ENCODE data around the gene WNK4. TPM values are rescaled to one million over a fixed set of nuclear protein-coding genes. Genes with fewer than 3 reads are reported as not detected.

The WNK4 gene
- polyA plus RNA-seq, 5 donors, result 0.82 to 2.1 (median 1.6) TPM

DNA sequence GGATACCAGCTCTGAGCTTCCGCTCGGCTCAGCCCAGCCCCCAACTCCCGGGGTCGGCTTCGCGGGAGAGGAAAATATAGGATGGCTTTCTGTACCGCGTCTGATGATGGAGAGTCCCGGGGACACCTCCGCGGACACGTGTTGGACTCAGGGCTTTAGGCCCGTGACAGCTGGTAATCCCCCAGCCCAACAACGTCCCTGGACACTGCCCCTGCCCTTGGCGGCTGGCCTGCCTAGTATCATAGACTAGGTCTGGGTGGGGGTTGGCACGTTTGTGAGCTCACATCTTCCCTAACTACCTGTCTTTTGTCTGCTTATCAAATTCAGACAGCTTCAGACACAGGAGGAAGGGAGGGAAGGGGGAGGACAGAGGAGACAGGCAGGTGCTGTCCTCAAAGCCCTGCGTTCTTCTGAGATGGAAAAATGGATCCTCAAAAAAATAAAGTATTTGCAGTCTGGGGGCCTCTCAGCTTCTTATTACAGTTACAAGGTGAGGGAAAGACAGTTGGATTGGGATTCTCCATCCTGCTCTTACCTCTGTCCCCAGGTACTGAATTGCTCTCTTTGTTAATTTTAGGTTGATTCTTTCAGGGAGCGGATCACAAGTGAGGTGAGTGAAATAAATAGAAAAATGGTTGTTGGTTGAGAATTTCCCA is 53.5 kb downstream of the WNK4 start:
- no peak for DNase-seq

DNA sequence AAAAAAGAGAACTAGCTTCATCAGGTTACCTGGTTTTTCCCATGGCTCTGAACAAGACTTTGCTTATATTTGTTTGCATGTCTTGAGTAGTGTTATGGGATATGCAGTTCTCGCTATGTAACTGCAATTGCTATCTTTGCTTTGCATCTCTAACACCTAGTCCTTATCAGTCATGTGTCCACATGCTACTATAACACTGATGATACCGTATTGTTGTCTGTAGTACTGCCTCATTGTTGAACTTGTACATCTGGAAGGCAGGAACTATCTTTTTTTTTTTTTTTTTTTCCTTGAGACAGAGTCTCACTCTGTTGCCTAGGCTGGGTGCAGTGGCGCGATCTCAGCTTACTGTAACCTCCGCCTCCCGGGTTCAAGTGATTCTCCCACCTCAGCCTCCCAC is 55.3 kb downstream of the WNK4 start:
- DNase-seq, result no peak

DNA sequence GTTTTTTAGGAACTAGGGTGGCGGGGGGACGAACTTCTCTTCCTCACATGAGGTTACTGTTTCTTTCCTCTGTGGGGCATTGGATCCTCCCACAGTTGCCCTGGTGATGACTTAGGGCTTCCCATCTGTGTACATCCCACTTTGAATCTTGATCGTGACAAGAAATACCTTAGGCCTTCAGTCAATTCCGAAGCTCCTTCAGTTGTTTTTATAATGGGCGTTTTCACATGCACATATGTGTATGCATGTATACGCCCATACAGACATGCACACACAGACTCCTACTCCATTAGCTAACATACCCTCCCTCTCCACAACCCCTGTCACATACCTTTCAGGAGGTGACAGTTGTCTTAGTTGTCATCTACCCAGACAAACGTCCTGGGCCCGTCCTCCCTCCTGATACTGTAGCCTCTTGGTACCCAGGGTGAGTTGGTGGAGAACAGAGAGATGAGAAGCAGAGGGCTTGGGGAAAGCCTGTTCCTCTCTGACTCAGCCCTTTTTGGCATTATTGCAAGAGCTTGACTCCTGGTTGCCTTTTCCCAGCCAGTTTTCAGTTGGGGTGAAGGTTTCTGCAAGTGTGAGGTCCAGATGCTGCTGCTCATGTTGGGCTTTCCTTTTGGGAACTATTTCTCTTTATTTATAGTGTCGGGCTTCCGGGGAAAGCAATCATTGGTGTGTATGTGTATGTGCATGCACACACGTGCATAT is 61.7 kb downstream of the WNK4 start:
- no peak for DNase-seq

DNA sequence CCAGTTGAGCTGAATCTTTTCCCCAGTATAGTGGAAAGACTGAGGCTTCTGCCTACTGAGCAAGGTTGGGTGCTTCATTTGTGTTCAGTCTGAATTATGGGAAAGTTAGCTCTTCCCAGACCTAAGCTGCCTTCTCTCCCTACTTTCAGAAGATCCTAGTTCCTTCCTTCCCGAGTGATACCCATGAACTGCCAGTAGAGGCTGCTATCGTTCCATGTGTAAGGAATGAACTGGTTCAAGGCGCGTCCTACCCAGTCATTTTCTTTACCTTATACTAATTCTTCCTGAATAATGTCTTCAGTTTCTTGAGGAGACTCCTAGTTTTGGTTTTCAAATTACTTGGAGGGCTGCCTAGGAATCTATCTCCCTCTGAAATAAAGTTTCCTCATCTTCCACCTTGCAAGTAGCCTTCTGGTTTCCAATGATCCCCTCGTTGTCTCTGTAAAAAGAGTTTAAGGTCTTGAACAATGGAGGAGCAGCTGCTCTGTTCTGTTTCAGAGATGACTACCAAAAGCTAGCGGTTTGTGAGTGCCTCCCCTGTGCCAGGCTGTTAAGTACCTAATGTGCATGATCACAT is 63.0 kb downstream of the WNK4 start:
- peak in 1 of 2 donors; percentile 61 for DNase-seq

DNA sequence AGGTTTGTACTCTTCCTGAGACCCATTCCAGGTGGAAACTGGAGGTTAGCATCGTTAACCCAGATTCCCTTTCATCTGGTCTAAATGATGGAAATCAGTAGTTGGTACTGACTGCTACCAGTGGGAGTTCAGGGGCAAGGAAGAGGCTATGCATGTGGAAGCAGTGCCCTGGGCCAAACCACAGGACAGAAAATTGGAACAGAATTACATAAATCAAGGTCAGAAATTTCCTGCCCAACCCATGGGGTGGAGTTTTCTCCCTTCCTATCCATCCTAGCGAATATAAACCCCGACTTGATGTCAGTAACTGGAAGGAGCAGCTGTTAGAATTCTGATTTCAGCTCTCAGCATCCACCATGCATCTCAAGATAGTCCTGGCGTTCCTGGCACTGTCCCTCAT is 63.9 kb downstream of the WNK4 start, which contains the start of gene AOC2:
Gene AOC2 (plus strand): TSS at position 310 of the 400 bp plus-strand sequence. CDS start 47 bp downstream, at position 357.
- no peak for DNase-seq

DNA sequence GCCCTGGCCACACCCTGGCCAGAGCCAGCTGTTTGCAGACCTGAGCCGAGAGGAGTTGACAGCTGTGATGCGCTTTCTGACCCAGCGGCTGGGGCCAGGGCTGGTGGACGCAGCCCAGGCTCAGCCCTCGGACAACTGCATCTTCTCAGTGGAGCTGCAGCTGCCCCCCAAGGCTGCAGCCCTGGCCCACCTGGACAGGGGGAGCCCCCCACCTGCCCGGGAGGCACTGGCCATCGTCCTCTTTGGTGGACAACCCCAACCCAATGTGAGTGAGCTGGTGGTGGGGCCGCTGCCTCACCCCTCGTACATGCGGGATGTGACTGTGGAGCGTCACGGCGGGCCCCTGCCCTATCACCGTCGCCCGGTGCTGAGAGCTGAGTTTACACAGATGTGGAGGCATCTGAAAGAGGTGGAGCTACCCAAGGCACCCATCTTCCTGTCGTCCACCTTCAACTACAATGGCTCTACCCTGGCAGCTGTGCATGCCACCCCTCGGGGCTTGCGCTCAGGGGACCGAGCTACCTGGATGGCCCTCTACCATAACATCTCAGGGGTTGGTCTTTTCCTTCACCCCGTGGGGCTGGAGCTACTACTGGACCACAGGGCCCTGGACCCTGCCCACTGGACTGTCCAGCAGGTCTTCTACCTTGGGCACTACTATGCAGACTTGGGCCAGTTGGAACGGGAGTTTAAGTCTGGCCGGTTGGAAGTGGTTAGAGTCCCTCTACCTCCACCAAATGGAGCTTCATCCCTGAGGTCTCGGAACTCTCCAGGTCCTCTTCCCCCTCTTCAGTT is 64.5 kb downstream of the WNK4 start:
- no peak for DNase-seq

DNA sequence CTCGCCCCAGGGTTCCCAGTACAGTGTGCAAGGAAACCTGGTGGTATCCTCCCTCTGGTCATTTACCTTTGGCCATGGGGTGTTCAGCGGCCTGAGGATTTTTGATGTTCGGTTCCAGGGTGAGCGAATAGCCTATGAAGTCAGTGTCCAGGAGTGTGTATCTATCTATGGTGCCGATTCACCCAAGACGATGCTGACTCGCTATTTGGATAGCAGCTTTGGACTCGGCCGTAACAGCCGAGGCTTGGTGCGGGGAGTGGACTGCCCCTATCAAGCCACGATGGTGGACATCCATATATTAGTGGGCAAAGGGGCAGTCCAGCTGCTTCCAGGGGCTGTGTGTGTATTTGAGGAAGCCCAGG is 65.1 kb downstream of the WNK4 start:
- DNase-seq, result no peak

DNA sequence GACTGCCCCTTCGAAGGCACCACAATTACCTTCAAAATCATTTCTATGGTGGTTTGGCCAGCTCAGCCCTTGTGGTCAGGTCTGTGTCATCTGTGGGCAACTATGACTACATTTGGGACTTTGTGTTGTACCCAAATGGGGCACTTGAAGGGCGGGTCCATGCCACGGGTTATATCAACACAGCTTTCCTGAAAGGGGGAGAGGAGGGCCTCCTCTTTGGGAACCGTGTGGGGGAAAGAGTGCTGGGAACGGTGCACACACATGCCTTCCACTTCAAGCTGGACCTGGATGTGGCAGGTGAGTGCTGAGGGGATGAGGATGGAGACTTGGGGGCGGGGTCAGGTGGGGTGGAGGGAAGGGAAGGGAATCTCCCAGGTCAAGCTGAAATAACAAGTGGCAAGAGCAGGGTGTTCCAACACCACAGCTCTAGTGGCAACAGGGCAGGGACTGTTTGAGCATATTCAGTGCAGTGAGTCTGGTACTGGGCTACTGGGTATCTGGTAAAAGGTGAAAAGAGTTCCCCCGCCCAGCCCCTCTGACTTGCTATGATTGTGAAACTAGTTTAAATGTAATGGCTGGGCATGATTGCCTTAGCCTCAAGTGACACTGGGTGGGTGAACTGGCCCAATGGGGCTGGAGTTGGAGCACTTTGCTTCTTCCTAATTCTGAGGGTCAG is 65.6 kb downstream of the WNK4 start:
- DNase-seq, result no peak

Other genes with a start within 250 kb of the WNK4 start
- 10 to 100 TPM in 4 of 5 donors, 1 to 10 TPM in 1; 9.8 to 19.2 (median 14.4) TPM for gene NAGLU, start 244.4 kb upstream of the WNK4 start, polyA plus RNA-seq (ENCODE audit: insufficient read depth in 1 of 5, insufficient read length in 5 of 5, low replicate concordance in 1 of 5)
- gene HSD17B1, start 227.7 kb upstream of the WNK4 start, polyA plus RNA-seq (ENCODE audit: insufficient read depth in 1 of 5, insufficient read length in 5 of 5, low replicate concordance in 1 of 5), result 1 to 10 TPM; 3.2 to 5.8 (median 4.5) TPM
- 10 to 100 TPM; 33.5 to 46.9 (median 41.0) TPM for gene COASY, start 218.5 kb upstream of the WNK4 start, polyA plus RNA-seq (ENCODE audit: insufficient read depth in 1 of 5, insufficient read length in 5 of 5, low replicate concordance in 1 of 5)
- gene MLX, start 213.5 kb upstream of the WNK4 start, polyA plus RNA-seq (ENCODE audit: insufficient read depth in 1 of 5, insufficient read length in 5 of 5, low replicate concordance in 1 of 5), result 10 to 100 TPM; 37.5 to 45.9 (median 39.9) TPM
- gene PSMC3IP, start 202.9 kb upstream of the WNK4 start, polyA plus RNA-seq (ENCODE audit: insufficient read depth in 1 of 5, insufficient read length in 5 of 5, low replicate concordance in 1 of 5), result 10 to 100 TPM; 17.1 to 24.1 (median 18.2) TPM
- 10 to 100 TPM; 46.1 to 65.3 (median 56.0) TPM for gene RETREG3, start 171.2 kb upstream of the WNK4 start, polyA plus RNA-seq (ENCODE audit: insufficient read depth in 1 of 5, insufficient read length in 5 of 5, low replicate concordance in 1 of 5)
- gene TUBG1, start 170.9 kb upstream of the WNK4 start, polyA plus RNA-seq (ENCODE audit: insufficient read depth in 1 of 5, insufficient read length in 5 of 5, low replicate concordance in 1 of 5), result 10 to 100 TPM; 32.2 to 46.9 (median 34.9) TPM
- 10 to 100 TPM; 25.6 to 44.0 (median 30.0) TPM for gene TUBG2, start 121.3 kb upstream of the WNK4 start, polyA plus RNA-seq (ENCODE audit: insufficient read depth in 1 of 5, insufficient read length in 5 of 5, low replicate concordance in 1 of 5)
- gene PLEKHH3, start 103.6 kb upstream of the WNK4 start, polyA plus RNA-seq (ENCODE audit: insufficient read depth in 1 of 5, insufficient read length in 5 of 5, low replicate concordance in 1 of 5), result 10 to 100 TPM; 23.9 to 58.4 (median 34.9) TPM
- gene CCR10, start 98.8 kb upstream of the WNK4 start, polyA plus RNA-seq (ENCODE audit: insufficient read depth in 1 of 5, insufficient read length in 5 of 5, low replicate concordance in 1 of 5), result 1 to 10 TPM in 2 of 5 donors, under 1 TPM in 3; 0.87 to 1.8 (median 0.97) TPM
- 10 to 100 TPM in 2 of 5 donors, 1 to 10 TPM in 3; 7.0 to 13.8 (median 9.5) TPM for gene CNTNAP1, start 98.1 kb upstream of the WNK4 start, polyA plus RNA-seq (ENCODE audit: insufficient read depth in 1 of 5, insufficient read length in 5 of 5, low replicate concordance in 1 of 5)
- gene EZH1, start 35.6 kb upstream of the WNK4 start, polyA plus RNA-seq (ENCODE audit: insufficient read depth in 1 of 5, insufficient read length in 5 of 5, low replicate concordance in 1 of 5), result 10 to 100 TPM; 27.1 to 51.7 (median 37.1) TPM
- gene RAMP2, start 19.4 kb upstream of the WNK4 start, polyA plus RNA-seq (ENCODE audit: insufficient read depth in 1 of 5, insufficient read length in 5 of 5, low replicate concordance in 1 of 5), result 100 to 1,000 TPM; 155 to 221 (median 188) TPM
- gene VPS25, start 7.2 kb upstream of the WNK4 start, polyA plus RNA-seq (ENCODE audit: insufficient read depth in 1 of 5, insufficient read length in 5 of 5, low replicate concordance in 1 of 5), result 10 to 100 TPM; 66.5 to 77.3 (median 74.6) TPM
- gene COA3, start 18.1 kb downstream of the WNK4 start, polyA plus RNA-seq (ENCODE audit: insufficient read depth in 1 of 5, insufficient read length in 5 of 5, low replicate concordance in 1 of 5), result 10 to 100 TPM; 83.6 to 96.6 (median 86.7) TPM
- gene CNTD1, start 18.3 kb downstream of the WNK4 start, polyA plus RNA-seq (ENCODE audit: insufficient read depth in 1 of 5, insufficient read length in 5 of 5, low replicate concordance in 1 of 5), result 1 to 10 TPM; 2.3 to 3.2 (median 2.9) TPM
- gene BECN1, start 43.7 kb downstream of the WNK4 start, polyA plus RNA-seq (ENCODE audit: insufficient read depth in 1 of 5, insufficient read length in 5 of 5, low replicate concordance in 1 of 5), result 10 to 100 TPM; 53.9 to 79.4 (median 68.0) TPM
- 10 to 100 TPM; 65.8 to 81.2 (median 74.9) TPM for gene PSME3, start 52.8 kb downstream of the WNK4 start, polyA plus RNA-seq (ENCODE audit: insufficient read depth in 1 of 5, insufficient read length in 5 of 5, low replicate concordance in 1 of 5)
- gene AOC2, start 64.0 kb downstream of the WNK4 start, polyA plus RNA-seq (ENCODE audit: insufficient read depth in 1 of 5, insufficient read length in 5 of 5, low replicate concordance in 1 of 5), result 1 to 10 TPM; 1.8 to 3.1 (median 2.6) TPM
- gene AOC3, start 70.6 kb downstream of the WNK4 start, polyA plus RNA-seq (ENCODE audit: insufficient read depth in 1 of 5, insufficient read length in 5 of 5, low replicate concordance in 1 of 5), result 100 to 1,000 TPM; 116 to 203 (median 162) TPM
- gene G6PC1, start 120.2 kb downstream of the WNK4 start, polyA plus RNA-seq (ENCODE audit: insufficient read depth in 1 of 5, insufficient read length in 5 of 5, low replicate concordance in 1 of 5), result under 1 TPM in 4 of 5 donors, not detected in 1; 0.04 to 0.12 (median 0.05) TPM
- 10 to 100 TPM; 60.1 to 83.9 (median 66.5) TPM for gene AARSD1, start 183.8 kb downstream of the WNK4 start, polyA plus RNA-seq (ENCODE audit: insufficient read depth in 1 of 5, insufficient read length in 5 of 5, low replicate concordance in 1 of 5)
- 1 to 10 TPM; 1.8 to 5.2 (median 2.1) TPM for gene PTGES3L, start 199.5 kb downstream of the WNK4 start, polyA plus RNA-seq (ENCODE audit: insufficient read depth in 1 of 5, insufficient read length in 5 of 5, low replicate concordance in 1 of 5)
- 10 to 100 TPM; 10.1 to 12.6 (median 10.6) TPM for gene RUNDC1, start 200.0 kb downstream of the WNK4 start, polyA plus RNA-seq (ENCODE audit: insufficient read depth in 1 of 5, insufficient read length in 5 of 5, low replicate concordance in 1 of 5)
- gene RPL27, start 217.8 kb downstream of the WNK4 start, polyA plus RNA-seq (ENCODE audit: insufficient read depth in 1 of 5, insufficient read length in 5 of 5, low replicate concordance in 1 of 5), result 1,000 to 10,000 TPM; 1,519 to 2,134 (median 1,704) TPM
- 10 to 100 TPM; 14.6 to 20.5 (median 16.0) TPM for gene IFI35, start 226.2 kb downstream of the WNK4 start, polyA plus RNA-seq (ENCODE audit: insufficient read depth in 1 of 5, insufficient read length in 5 of 5, low replicate concordance in 1 of 5)
- gene VAT1, start 241.8 kb downstream of the WNK4 start, polyA plus RNA-seq (ENCODE audit: insufficient read depth in 1 of 5, insufficient read length in 5 of 5, low replicate concordance in 1 of 5), result 100 to 1,000 TPM; 105 to 148 (median 128) TPM
- gene RND2, start 244.6 kb downstream of the WNK4 start, polyA plus RNA-seq (ENCODE audit: insufficient read depth in 1 of 5, insufficient read length in 5 of 5, low replicate concordance in 1 of 5), result 1 to 10 TPM; 1.6 to 2.2 (median 1.9) TPM